Erythroblast (primary cell): ENCODE results near the gene CT45A6.
"Not testable (repeated sequence)": the region's sequence is repeated elsewhere in the genome, so short reads cannot be mapped to it uniquely, and the experiment has no call there.

ENCODE experiments used
- DNase-seq, 2 experiments: peaks; one replicate each; lab custom pipeline; 2025; lab: John Stamatoyannopoulos, UW

Gene CT45A6

DNA sequence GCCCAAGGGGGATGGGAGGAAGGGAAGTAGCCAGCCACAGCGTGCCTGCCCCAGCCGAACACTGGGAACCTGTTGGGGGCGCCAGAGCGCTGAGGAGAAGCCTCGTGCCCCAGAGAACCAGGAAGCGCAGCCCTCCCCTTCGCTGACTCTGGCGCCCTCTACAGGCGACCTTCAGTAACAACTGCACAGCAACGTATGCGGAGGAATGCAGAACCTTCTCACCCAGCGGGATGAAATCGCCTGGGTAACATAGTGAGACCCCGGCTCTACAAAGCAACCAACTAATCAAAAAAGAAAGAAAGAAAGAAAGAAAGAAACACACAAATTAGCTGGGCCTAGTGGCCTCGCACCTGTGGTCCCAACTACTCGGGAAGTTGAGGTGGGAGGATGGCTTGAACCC lies at the start of gene CT45A6:
Gene CT45A6, minus strand, starts transcription at position 101 of the 400 bp plus-strand sequence. CDS start 3,794 bp downstream, outside the sequence.
- not testable (repeated sequence) for DNase-seq

DNA sequence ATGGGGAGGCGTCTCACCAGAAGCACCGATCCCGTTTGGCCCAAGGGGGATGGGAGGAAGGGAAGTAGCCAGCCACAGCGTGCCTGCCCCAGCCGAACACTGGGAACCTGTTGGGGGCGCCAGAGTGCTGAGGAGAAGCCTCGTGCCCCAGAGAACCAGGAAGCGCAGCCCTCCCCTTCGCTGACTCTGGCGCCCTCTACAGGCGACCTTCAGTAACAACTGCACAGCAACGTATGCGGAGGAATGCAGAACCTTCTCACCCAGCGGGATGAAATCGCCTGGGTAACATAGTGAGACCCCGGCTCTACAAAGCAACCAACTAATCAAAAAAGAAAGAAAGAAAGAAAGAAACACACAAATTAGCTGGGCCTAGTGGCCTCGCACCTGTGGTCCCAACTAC lies 34.6 kb upstream of the CT45A6 start, which contains the start of gene CT45A7:
Gene CT45A7, minus strand, starts transcription at position 101 of the 400 bp plus-strand sequence. CDS start 3,747 bp downstream, outside the sequence.
- DNase-seq = not testable (repeated sequence)

GRCh38 chrX:135819912-135820311 lies 17.3 kb upstream of the CT45A6 start, which contains the start of gene CT45A2:
CT45A2 (minus strand) TSS chrX:135820012; CDS start chrX:135816265, 3,747 bp downstream.
- not testable (repeated sequence) for DNase-seq

- DNase-seq = not testable (repeated sequence)
These were observed 17.2 kb downstream of the CT45A6 start, which contains the start of gene CT45A5 for GRCh38 chrX:135785403-135785802. CT45A5 (minus strand) TSS chrX:135785503; CDS start chrX:135781729, 3,774 bp downstream.

GRCh38 chrX:135768091-135768490 lies 34.5 kb downstream of the CT45A6 start, which contains the start of gene CT45A3:
CT45A3 (minus strand) TSS chrX:135768191; CDS start chrX:135764444, 3,747 bp downstream.
- not testable (repeated sequence) for DNase-seq

- not testable (repeated sequence) for DNase-seq
These were observed 57.8 kb downstream of the CT45A6 start for GRCh38 chrX:135744739-135745138.
